ENCODE results near the gene IGF2.

The IGF2 gene

DNA sequence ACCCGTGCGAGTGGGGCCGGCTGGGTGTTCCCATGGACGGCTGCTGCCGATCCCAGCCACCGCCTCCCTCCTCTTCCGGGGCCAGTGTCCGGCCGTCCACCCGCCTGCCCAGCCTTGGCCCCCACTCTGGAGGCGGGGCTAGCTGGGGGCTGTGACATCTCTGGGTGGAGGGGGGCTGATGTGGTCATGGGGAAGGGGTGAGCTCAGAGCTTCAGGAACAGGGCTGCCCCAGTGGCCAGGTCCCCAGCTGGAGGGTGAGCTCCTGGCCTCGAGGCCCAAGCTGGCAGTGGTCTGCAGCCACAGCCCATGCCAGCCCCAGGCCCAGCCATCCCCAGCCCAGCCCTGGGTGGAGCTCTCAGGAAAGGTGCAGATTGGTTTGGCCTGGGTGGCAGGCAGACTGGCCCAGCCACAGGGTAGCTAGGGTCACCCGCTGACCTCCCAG, 19.1 kb upstream of the IGF2 start:
- Histone ChIP-seq H3K9ac (ENCODE audit: low read length) (no peak overlapping the region), H3K9me2 (ENCODE audit: low read depth, low read length) (no peaks in the 10 kb centered on the region), H3K4me1 (ENCODE audit: insufficient read depth, low read length, severe bottlenecking) (no peaks in the 10 kb centered on the region), H3K79me2 (ENCODE audit: insufficient read depth, low read length) (no peaks in the 10 kb centered on the region), H3K27ac (ENCODE audit: low read depth, low read length, poor library complexity, severe bottlenecking) (no peak overlapping the region), H3K4me2 (ENCODE audit: low read length) (no peak overlapping the region), H3K36me3 (ENCODE audit: insufficient read depth, low read length) (no peaks in the 10 kb centered on the region), H2AFZ (ENCODE audit: low read length) (no peak overlapping the region), H3K4me3 (ENCODE audit: low read depth, low read length, poor library complexity, severe bottlenecking) (no peak overlapping the region), H4K20me1 (ENCODE audit: insufficient read depth, low read length) (no peaks in the 10 kb centered on the region), H3F3A (ENCODE audit: insufficient read depth, low read length) (no peaks in the 10 kb centered on the region), H3K27me3 (ENCODE audit: insufficient read depth, low read length) (0 out of 2 replicates have a peak, but pooled peaks cover 6% of the 10 kb centered on the region), H3K9me3 (ENCODE audit: low read length) (no peaks in the 10 kb centered on the region)
- TF ChIP-seq, protein P1, sequence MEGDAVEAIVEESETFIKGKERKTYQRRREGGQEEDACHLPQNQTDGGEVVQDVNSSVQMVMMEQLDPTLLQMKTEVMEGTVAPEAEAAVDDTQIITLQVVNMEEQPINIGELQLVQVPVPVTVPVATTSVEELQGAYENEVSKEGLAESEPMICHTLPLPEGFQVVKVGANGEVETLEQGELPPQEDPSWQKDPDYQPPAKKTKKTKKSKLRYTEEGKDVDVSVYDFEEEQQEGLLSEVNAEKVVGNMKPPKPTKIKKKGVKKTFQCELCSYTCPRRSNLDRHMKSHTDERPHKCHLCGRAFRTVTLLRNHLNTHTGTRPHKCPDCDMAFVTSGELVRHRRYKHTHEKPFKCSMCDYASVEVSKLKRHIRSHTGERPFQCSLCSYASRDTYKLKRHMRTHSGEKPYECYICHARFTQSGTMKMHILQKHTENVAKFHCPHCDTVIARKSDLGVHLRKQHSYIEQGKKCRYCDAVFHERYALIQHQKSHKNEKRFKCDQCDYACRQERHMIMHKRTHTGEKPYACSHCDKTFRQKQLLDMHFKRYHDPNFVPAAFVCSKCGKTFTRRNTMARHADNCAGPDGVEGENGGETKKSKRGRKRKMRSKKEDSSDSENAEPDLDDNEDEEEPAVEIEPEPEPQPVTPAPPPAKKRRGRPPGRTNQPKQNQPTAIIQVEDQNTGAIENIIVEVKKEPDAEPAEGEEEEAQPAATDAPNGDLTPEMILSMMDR (IDR thresholded peaks at IDR 0.05; ENCODE audit: low read length) = no peak
- no peak for TF ChIP-seq EZH2 (IDR thresholded peaks at IDR 0.05; ENCODE audit: borderline replicate concordance, low read length)

DNA sequence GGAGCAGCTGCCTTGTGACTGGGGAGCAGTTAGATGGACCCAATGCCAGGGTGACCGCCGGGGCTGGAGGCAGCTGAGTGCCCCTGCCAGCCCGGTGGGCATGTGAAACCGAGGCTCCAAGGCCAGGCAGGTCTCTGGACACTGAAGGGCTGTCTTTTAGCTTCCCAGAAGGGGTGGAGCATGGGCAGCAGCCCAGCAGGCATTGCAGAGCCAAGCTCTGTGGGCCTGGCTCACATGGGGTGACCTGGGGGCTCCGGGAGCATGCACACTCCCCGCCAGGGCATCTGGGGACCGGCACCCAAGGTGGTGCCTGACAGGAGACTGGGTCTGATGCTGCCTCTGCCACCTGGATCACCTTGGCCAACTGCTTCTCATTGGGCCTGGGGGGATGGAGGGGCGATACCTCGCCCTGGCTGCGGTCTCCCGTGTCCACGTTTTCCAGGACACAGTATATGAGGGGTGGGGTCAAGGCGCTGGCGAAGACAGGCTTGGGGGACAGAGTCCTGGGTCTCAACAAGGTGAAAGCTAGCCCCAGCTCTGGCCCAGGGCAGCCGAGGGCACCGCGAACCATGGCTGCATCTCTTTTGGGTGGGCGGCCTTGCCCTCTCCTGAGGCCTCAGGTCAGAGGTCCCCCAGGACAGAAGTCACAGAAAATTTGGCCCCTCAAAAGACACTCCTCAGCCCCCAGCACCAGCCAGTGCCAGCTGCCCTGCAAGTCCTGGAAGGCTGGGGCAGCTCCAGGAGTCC, 18.3 kb upstream of the IGF2 start:
- Histone ChIP-seq H3K27me3 (ENCODE audit: insufficient read depth, low read length) (0 out of 2 replicates have a peak, but pooled peaks cover 6% of the 10 kb centered on the region), H3F3A (ENCODE audit: insufficient read depth, low read length) (no peaks in the 10 kb centered on the region), H3K9me2 (ENCODE audit: low read depth, low read length) (no peaks in the 10 kb centered on the region), H2AFZ (ENCODE audit: low read length) (no peak overlapping the region), H3K36me3 (ENCODE audit: insufficient read depth, low read length) (no peaks in the 10 kb centered on the region), H3K27ac (ENCODE audit: low read depth, low read length, poor library complexity, severe bottlenecking) (no peak overlapping the region), H3K4me2 (ENCODE audit: low read length) (no peak overlapping the region), H3K9ac (ENCODE audit: low read length) (no peak overlapping the region), H4K20me1 (ENCODE audit: insufficient read depth, low read length) (no peaks in the 10 kb centered on the region), H3K4me1 (ENCODE audit: insufficient read depth, low read length, severe bottlenecking) (no peaks in the 10 kb centered on the region), H3K79me2 (ENCODE audit: insufficient read depth, low read length) (no peaks in the 10 kb centered on the region), H3K4me3 (ENCODE audit: low read depth, low read length, poor library complexity, severe bottlenecking) (no peak overlapping the region), H3K9me3 (ENCODE audit: low read length) (no peaks in the 10 kb centered on the region)
- TF ChIP-seq, protein P1 (IDR thresholded peaks at IDR 0.05; ENCODE audit: low read length) = no peak
- no peak for TF ChIP-seq EZH2 (IDR thresholded peaks at IDR 0.05; ENCODE audit: borderline replicate concordance, low read length)

DNA sequence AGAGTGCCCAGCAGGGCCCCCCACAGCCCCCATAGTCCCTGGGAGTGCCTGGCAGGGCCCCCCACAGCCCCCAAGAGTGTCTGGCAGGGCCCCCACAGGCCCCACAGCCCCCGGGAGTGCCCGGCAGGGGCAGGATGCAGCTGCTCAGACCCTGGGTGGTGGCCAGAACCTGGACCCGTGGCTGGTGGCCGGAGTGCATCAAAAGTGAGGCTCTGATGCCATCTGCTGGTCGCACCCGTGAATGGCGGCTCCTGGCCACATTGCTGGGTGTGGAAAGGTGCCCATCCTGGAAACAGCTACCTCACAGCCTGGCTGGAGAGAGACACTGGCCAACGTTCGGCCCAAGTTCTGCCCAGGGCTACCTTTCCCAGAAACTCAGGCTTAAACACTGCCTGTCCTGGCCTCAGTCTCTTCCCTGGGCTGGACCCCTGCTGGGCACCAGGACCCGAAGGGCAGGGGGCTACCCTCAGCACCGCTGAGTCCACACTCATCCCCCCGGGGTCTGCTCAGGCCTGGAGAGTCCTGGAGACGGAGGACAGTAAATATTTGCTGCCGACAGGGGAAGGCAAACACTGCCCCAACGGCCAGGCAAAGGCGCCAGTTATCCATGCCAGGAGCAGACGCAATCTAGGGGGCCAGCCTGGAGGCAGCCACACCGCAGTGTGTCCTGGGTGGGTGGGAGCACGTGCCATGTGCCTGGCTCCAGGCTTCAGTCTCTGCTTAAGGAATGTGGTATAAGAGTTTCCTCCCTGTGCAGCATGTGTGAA, 17.4 kb upstream of the IGF2 start:
- Histone ChIP-seq H3F3A (ENCODE audit: insufficient read depth, low read length) (no peaks in the 10 kb centered on the region), H3K4me1 (ENCODE audit: insufficient read depth, low read length, severe bottlenecking) (no peaks in the 10 kb centered on the region), H4K20me1 (ENCODE audit: insufficient read depth, low read length) (no peaks in the 10 kb centered on the region), H3K9ac (ENCODE audit: low read length) (no peak overlapping the region), H3K4me3 (ENCODE audit: low read depth, low read length, poor library complexity, severe bottlenecking) (no peak overlapping the region), H3K79me2 (ENCODE audit: insufficient read depth, low read length) (no peaks in the 10 kb centered on the region), H3K36me3 (ENCODE audit: insufficient read depth, low read length) (no peaks in the 10 kb centered on the region), H3K9me2 (ENCODE audit: low read depth, low read length) (no peaks in the 10 kb centered on the region), H3K27me3 (ENCODE audit: insufficient read depth, low read length) (0 out of 2 replicates have a peak, but pooled peaks cover 6% of the 10 kb centered on the region), H3K9me3 (ENCODE audit: low read length) (no peaks in the 10 kb centered on the region), H2AFZ (ENCODE audit: low read length) (no peak overlapping the region), H3K27ac (ENCODE audit: low read depth, low read length, poor library complexity, severe bottlenecking) (no peak overlapping the region), H3K4me2 (ENCODE audit: low read length) (no peak overlapping the region)
- TF ChIP-seq, protein P1 (IDR thresholded peaks at IDR 0.05; ENCODE audit: low read length) = peak; percentile 77
- no peak for TF ChIP-seq EZH2 (IDR thresholded peaks at IDR 0.05; ENCODE audit: borderline replicate concordance, low read length)

Data from OCI-LY1 (cell line).